HG03460 (cell line): ENCODE data around the gene GPR162.
"Not testable (repeated sequence)": the region's sequence is repeated elsewhere in the genome, so short reads cannot be mapped to it uniquely, and the experiment has no call there.

Experiments
- ATAC-seq: cut with Tn5 transposase; IDR thresholded peaks from one replicate; pipeline ENCODE4 v1.9.1; 2021; ENCODE audit not compliant: unreplicated experiment

The GPR162 gene

DNA sequence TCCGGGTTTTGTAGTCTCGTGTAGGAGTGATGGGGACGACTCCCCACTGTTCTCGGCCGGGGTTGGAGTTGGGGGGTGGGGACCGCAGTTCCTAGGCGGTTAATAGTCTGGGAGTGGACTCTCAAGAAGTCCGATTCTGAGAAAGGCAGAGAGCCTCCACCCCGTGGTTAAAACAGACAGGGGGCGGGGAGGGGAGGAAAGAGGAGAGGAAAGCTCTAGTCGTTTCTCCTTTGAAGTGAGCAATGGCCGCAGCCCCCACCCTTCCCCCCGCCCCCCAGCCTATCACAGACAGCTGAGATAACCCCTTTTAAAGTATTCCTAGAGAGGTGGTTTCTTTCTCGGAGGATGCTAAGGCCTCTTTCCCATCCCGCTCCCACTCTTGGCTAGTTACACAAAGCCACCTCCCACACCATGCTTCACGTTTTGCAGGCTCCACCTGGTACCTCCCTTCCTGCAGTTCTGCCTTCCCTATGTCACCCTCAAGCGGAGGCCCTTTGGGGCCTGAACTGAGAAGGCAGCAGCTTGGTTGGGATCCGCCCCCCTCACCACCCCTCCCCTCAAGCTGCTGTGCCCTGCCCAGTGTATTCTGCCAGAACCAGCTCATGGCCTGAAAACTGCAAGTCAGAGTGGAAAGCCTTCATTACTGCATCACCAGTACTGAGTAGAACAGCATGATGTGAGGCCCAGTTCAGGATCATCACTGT is 31.2 kb downstream of the GPR162 start:
- no peak for ATAC-seq

DNA sequence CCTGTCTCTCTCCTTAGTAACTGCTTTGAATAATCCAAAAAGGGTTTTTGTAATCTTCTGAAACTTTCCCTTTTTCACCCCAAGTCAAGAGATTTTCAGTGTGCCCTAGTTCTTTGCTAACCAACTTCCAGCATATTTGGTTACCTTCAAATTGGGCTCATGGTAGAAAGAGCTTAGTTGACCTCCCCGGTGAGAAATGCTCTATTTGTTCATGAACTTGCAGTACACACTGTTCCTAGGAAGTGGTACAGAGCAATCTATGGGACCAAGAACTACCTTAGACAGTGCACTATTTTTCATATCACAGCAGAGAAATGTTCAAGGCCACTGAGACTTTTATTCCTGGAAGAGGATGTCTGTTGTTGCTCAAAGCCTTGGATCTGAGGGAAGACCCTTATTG is 32.0 kb downstream of the GPR162 start:
- no peak for ATAC-seq

DNA sequence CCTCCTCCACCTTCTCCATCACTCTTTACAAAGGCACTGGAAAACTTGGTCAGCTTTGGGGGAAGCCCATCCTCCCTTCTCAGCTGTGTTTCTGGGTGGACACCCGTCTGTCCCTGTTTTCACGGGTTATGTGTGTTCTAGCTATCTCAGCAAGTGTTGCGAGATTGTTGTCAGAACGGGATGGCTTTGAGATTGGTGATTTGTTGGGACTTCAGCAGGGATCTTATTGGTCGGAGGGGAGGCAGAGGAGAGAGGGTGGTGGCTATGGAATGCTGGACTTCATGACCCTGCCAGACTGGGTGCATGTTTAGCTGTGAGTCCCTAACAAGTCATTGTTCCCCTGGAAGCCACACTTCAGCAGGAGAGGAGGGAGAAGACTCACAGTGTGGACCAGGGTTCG is 32.4 kb downstream of the GPR162 start:
- no peak for ATAC-seq

DNA sequence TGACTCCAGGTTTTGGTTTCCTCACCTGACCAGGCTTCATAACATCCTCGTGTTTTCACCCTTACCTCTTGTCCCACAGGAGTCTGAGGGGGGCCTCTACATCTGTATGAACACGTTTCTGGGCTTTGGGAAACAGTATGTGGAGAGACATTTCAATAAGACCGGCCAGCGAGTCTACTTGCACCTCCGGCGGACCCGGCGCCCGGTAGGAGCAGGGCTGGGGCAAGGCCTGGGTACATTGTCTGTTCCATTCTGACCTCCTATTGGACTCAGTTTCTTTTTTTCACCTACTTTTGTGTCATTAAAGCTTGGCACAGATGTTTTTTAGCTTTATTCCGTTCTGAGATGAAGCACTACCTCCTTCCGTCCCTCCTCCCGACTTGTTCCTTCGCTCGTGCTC is 33.7 kb downstream of the GPR162 start:
- ATAC-seq = no peak

DNA sequence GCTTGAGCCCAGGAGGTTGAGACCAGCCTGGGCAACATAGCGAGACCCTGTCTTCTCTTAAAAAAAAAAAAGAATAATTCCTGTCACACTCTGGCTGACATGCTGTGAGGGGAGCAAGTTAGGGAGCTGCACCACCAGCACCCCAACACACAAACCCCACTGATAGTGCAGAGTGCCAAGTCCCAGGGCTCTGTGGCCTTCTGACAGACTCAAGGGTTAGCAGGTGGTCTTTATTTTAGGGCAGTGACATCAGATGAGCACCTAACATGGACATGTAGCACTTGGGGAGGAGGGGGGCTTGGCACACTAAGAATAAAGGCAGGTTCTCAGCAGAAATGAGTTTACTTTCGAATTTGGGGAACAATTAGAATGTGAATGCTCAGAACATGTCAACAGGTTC is 37.2 kb downstream of the GPR162 start:
- ATAC-seq = no peak

DNA sequence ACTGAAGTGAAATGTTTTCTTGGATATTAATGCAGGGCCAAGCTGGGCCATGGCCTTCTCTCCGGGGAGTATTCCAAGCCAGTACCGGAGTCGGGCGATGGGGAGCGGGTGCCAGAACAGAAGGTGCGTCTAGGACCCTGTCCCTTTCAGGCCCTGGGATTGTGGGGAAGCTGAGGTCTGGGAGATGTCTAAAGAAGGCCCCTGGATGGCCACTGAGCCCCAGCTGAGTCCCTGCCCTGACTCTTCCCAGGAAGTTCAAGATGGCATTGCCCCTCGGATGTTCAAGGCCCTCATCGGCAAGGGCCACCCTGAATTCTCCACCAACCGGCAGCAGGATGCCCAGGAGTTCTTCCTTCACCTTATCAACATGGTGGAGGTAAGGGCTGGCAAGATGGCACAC is 38.5 kb downstream of the GPR162 start:
- no peak for ATAC-seq

DNA sequence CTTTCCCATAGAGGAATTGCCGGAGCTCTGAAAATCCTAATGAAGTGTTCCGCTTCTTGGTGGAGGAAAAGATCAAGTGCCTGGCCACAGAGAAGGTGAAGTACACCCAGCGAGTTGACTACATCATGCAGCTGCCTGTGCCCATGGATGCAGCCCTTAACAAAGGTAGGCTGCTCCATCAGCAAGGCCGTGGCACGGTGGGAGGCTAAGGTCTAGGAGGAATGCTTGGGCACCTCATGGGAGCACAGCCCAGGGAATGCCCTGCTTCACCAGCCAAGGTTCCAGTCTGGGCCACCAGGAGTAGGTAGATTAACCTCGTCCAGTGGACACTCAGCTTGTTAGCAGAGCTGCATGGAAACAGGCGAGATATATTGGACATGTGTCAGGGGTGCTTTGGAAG is 39.3 kb downstream of the GPR162 start:
- ATAC-seq = no peak

DNA sequence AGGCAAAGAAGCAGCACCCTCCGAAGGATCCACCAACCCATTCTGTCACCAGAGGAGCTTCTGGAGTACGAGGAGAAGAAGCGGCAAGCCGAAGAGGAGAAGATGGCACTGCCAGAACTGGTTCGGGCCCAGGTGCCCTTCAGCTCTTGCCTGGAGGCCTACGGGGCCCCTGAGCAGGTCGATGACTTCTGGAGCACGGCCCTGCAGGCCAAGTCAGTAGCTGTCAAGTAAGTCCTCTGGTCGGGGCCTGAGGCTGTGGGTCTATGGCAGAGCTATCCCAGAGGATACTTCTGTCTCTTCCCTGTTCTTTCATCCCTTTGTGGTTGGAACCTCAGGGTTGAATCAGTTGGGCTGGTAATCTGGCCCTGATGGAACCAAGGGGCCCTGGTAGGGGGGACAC is 39.8 kb downstream of the GPR162 start:
- no peak for ATAC-seq

DNA sequence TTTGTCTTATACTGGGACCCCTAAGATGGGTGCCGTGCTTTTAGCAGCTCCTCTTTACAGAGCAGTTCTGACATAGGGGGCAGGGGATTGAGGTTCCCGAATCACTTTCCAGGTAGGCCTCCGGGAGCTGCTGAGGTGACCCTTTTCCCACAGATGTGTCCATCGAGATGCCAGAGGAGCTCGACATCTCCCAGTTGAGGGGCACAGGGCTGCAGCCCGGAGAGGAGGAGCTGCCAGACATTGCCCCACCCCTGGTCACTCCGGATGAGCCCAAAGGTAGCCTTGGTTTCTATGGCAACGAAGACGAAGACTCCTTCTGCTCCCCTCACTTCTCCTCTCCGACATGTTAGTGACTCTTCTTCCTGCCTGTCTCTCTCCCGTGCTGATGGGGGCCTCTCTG is 41.4 kb downstream of the GPR162 start:
- no peak for ATAC-seq

DNA sequence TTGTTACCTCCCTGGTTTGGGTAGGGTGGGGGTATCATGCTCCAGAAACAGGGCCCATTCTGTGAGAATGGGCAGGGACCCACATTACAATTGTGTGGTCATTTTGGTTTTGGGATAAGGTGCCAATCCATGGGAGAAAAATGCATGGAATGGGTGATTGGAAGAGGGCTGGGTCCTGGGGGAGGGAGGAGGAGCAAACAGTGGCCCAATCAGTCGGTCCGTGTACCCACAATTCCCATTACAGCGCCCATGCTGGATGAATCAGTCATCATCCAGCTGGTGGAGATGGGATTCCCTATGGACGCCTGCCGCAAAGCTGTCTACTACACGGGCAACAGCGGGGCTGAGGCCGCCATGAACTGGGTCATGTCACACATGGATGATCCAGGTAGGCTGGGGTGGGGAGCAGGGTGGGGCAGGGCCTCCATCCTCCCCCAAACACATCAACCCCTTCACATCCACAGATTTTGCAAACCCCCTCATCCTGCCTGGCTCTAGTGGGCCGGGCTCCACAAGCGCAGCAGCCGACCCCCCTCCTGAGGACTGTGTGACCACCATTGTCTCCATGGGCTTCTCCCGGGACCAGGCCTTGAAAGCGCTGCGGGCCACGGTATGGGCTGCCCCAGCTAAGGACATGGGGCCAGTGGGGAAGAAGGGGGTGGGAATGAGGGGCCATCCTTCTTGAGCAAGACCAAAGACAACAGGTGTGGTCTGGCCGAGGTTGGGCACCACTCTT is 42.1 kb downstream of the GPR162 start:
- ATAC-seq = no peak

DNA sequence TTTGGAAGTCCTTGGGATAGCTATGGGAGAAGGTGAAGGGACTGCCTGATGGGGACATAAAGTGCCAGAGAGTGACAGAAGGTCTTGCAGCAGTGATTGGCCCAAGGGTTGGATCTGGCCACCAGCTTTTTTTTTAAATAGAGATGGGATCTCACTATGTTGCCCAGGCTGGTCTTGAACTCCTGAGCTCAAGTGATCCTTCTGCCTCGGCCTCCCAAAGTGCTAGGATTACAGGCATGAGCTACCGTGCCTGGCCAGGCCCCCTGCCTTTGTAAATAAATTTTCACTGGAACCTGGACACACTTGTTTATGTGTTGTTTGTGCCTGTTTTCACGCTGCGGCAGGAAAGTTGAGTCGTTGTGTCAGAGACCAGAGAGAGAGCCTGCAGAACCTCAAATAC is 43.7 kb downstream of the GPR162 start:
- ATAC-seq = not testable (repeated sequence)

DNA sequence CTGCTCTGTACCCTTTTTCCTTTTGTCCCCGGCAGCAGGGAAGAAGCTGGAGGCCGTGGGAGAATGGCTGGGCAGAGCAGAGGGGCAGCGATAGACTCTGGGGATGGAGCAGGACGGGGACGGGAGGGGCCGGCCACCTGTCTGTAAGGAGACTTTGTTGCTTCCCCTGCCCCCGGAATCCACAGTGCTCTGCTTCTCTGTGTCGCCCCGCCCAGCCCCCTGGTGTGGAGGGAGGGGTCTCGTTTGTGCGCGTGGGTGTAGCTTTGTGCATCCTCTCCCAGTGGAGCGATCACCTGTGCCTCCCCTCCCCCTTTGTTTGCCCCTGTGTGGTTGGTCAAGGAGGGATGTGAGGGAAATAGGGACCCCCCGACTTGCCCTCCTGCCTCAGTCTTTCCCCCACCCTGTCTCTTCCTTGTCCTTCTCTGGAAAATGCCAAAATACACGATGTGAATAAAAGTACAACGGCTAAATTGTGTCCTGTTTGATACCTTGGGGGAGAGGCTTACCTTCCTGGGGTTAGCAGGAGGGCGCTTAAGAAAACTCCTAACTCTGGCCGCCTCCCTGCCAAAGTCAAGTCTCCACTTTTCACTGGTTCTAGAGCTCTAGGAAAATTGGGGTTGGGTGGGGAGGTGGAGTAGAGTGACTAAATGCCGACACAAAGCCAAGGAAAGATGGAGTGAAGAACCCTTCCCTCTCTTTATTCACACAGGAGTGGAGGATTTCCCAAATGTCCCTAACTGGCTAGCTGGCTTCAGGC is 44.7 kb downstream of the GPR162 start:
- no peak for ATAC-seq

DNA sequence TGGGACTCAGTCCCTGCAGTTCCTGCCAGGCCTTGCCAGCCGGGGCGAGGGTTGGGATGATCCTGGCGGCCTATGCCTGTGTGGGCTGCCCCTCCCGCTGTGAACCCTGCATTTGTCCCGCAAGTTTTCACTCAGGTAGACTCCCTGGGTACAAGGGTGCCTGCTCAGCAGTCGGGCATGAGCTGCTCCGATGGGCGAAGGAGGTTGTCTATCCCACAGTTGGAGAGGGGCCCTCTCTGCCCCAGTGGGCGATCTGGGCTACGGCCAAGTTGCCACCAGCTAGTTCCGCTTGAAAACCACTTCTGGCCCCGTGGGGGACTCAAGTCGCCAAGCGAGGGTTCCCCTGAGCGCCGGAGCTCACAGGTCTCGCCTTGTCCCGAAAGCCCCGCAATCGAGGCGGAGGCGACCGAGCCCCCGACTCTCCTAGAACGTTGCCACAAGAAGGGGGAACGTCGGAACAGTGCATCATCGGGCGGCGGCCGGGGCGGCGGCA is 45.3 kb downstream of the GPR162 start:
- no peak for ATAC-seq

DNA sequence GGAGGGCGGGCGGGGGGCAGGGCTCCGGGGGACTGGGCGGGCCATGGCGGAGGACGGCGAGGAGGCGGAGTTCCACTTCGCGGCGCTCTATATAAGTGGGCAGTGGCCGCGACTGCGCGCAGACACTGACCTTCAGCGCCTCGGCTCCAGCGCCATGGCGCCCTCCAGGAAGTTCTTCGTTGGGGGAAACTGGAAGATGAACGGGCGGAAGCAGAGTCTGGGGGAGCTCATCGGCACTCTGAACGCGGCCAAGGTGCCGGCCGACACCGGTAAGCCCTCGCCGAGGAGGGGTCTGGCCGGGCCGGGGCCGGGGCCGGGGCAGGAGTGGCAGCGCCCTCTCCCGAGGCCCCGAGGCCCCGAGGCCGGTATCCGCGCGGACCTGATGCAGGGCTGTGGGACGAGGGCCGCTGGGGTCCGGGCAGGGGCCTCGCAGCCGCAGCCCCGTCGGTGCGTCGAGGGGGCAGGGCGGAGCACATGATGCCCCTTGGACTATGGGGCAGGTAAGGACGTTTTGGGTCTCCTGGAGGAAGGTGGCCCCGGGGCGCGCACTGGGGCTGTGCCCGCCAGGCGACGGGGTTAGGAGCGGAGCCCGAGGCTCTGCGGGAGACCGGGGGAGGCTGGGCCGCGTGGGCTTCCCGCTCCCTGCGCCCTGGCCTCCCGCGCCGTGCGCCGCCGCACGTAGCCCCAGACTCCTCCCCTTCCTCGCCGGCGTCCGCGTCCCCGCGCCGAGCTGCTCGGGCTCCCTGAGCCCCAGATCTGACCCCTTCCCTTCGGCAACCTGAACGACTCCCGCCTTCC is 46.0 kb downstream of the GPR162 start, which contains the start of gene TPI1:
TSS of gene TPI1 (plus strand) at position 119 of the 798 bp plus-strand sequence. CDS start at position 155, 36 bp downstream.
- peak; percentile 63 for ATAC-seq

DNA sequence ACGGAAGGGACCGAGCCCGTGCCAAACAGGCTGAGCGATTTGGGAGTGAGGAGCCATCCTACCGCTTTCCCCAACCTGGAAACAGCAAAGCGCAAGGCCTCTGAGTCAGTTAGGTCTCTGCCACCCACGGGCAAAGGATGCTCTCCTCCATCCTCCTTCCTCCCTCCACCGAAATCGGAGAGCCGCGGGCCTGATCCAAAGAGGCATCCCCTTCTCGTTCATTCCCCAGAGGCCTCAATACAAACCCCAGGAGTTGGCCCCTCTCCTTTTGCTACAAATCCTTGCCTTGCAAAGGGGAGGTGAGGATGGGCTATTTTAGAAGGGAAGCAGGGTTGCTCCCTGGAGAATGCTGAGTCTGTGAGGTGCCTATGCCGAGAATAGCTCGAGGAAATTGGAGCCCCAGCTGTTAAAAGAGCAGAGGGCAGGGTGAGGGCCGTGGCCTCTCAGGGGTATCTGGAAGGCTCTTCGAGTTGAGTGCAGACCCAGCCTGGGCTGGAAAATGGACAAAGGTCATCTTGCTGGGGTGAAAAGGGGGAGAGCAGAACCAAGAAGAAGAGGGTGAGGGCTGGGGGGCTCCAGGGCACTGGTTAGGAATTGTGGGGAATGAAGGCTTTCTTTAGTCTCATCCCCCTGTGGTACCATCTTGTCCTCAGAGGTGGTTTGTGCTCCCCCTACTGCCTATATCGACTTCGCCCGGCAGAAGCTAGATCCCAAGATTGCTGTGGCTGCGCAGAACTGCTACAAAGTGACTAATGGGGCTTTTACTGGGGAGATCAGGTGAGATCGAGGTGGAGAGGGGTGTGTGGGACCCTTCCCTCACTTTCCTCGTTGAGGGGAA is 46.8 kb downstream of the GPR162 start:
- no peak for ATAC-seq

DNA sequence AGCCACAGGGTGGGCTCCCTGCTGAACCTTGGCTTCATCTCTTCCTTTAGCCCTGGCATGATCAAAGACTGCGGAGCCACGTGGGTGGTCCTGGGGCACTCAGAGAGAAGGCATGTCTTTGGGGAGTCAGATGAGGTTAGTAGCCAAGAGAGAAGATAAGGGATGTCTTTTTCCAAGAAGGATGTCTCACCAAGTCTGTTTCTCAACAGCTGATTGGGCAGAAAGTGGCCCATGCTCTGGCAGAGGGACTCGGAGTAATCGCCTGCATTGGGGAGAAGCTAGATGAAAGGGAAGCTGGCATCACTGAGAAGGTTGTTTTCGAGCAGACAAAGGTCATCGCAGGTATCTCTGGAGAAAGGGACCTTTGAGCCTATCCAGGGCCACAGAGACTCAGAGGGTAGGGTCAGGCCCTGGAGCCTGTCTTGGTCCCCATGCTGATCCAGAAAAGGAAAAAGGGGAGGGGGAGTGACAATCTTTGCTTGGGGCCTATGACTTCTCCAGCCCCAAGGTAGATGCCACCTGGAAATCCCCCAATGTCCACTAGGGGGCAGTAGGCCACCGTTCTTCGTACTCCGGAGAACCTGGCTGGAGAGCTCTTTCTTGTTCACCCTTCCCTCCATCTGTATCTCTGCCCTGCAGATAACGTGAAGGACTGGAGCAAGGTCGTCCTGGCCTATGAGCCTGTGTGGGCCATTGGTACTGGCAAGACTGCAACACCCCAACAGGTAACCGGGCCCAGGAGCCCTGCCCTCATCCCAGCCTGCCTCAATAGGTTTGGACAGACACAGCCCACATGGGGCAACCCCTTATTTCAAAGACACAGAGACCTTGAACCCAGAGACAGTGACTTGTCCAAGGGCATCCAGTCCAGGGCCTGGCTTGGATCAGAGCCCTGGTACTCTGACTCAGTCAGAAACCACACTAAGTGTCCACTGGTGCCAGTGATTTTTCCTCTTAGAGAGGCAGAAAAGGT is 47.7 kb downstream of the GPR162 start:
- ATAC-seq = no peak

DNA sequence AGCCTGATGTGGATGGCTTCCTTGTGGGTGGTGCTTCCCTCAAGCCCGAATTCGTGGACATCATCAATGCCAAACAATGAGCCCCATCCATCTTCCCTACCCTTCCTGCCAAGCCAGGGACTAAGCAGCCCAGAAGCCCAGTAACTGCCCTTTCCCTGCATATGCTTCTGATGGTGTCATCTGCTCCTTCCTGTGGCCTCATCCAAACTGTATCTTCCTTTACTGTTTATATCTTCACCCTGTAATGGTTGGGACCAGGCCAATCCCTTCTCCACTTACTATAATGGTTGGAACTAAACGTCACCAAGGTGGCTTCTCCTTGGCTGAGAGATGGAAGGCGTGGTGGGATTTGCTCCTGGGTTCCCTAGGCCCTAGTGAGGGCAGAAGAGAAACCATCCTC is 48.7 kb downstream of the GPR162 start:
- ATAC-seq = not testable (repeated sequence)

DNA sequence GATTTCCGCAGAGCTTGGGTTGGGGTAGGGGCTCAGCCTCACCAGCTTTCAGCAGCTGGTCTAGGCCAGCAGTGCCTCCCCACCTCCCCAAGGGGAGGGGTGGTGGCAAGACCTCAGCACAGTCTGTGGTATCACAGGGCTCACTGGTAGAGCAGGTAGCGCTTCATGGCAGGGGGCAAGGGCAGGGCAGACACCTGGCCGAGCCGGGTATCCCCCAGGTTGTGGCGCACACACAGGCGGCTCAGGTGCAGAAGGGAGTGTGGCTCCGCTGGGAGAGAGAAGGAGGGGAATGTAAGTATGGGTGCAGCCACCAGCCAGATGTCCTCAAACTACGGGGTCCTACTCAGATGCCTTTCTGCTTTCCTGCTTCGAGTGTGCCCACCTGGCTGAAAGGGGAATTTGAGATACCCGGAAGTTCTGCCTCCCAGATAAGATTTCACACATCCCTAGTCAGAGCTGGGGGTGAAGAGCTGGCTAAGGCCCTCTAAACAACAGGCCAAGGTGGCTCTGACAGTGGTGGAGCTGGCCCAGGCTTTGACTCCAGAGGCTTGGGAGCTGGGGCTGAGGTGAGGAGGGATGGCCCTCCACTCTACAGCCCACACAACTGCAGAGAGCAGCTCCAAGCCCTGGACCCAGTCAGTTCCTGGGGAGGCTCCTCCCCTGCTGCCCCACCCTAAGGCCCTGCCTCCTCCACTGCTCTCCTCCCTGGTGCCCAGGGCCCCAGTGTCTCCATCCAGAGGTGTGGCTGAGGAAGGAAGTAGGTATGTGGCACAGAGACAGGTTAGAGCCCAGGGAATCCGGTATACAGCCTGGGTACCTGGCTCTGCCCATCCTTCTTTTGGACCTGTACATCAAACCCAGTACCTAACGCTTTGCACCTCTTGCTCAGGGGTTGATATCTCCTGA is 49.7 kb downstream of the GPR162 start:
- no peak for ATAC-seq
